GM18508 (cell line): ENCODE measurements around the gene LRBA.
"Not testable (repeated sequence)": the region's sequence is repeated elsewhere in the genome, so short reads cannot be mapped to it uniquely, and the experiment has no call there.

Source experiments
- ATAC-seq: cut with Tn5 transposase; IDR thresholded peaks from one replicate; pipeline ENCODE4 v1.9.1; 2021; ENCODE audit warnings: moderate number of reproducible peaks; ENCODE audit not compliant: insufficient read depth, unreplicated experiment

Gene LRBA

GRCh38 chr4:150978738-150979575 is 36.1 kb downstream of the LRBA start:
- ATAC-seq, result no peak

GRCh38 chr4:150976478-150977118 is 38.5 kb downstream of the LRBA start:
- ATAC-seq, result no peak

GRCh38 chr4:150974750-150975149 is 40.3 kb downstream of the LRBA start:
- ATAC-seq, result peak; percentile 47

DNA sequence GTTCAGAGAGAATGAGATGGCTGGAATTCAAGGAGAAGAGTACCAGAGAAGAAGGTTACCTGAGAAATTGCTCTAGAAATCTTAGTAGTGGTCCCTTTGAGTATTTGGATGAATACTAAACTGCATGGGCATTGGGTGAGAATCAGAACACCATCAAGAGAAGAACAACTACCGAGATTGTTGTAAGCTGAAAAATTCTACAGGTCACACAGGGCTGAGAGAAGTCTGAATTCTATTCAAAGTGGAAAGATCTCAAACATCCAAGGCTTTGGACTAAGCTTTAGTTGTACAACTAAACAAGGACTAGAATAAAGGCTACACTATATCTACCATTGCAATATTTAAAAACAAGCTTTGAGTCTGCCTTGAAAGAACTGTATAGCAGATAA is 40.8 kb downstream of the LRBA start:
- no peak for ATAC-seq

GRCh38 chr4:150973626-150974251 is 41.3 kb downstream of the LRBA start:
- ATAC-seq, result no peak

GRCh38 chr4:150972592-150972991 is 42.5 kb downstream of the LRBA start:
- no peak for ATAC-seq

- ATAC-seq, result no peak
Measured at GRCh38 chr4:150971901-150972300, 43.2 kb downstream of the LRBA start.

GRCh38 chr4:150970685-150971151 is 44.4 kb downstream of the LRBA start:
- peak; percentile 62 for ATAC-seq

- ATAC-seq, result no peak
Measured at GRCh38 chr4:150964754-150965153, 50.3 kb downstream of the LRBA start.

GRCh38 chr4:150963602-150964345 is 51.3 kb downstream of the LRBA start:
- not testable (repeated sequence) for ATAC-seq

- ATAC-seq, result peak; percentile 51
Measured at GRCh38 chr4:150962245-150962644, 52.8 kb downstream of the LRBA start.

DNA sequence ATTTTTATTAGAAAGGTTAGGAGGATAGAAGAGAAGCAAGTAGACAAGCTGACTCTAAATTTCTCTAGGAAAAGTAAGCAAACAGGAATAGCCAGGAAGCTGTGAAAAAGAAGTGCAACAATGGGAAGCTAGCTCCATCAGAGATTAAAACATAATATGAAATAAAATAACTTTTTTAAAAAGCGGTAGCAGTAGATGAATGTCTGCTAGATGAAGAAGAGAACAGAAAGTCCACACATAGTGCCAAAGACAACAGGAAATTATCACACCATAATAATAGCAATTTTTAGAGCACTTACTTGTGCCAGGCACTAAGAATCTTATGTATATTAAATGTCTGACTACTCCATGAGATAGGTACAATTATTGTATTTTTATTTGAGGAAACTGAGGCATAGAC is 53.5 kb downstream of the LRBA start:
- ATAC-seq, result no peak

- ATAC-seq, result no peak
Measured at GRCh38 chr4:150960818-150961217, 54.3 kb downstream of the LRBA start.

- no peak for ATAC-seq
Measured at GRCh38 chr4:150960079-150960478, 55.0 kb downstream of the LRBA start.

DNA sequence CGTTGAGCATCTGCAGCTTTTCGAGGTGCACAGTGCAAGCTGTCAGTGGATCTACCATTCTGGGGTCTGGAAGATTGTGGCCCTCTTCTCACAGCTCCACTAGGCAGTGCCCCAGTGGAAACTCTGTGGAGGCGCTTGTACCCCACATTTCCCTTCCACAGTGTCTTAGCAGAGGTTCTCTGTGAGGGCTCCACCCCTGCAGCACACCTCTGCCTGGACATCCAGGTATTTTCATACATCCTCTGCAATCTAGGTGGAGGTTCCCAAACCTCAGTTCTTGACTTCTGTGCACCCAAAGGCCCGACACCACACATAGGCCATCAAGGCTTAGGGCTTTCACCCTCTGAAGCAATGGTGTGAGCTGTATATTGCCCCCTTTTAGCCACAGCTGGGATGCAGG is 57.1 kb downstream of the LRBA start:
- ATAC-seq, result not testable (repeated sequence)

- ATAC-seq, result not testable (repeated sequence)
Measured at GRCh38 chr4:150957095-150957494, 58.0 kb downstream of the LRBA start.

GRCh38 chr4:150953916-150954315 is 61.2 kb downstream of the LRBA start:
- not testable (repeated sequence) for ATAC-seq

DNA sequence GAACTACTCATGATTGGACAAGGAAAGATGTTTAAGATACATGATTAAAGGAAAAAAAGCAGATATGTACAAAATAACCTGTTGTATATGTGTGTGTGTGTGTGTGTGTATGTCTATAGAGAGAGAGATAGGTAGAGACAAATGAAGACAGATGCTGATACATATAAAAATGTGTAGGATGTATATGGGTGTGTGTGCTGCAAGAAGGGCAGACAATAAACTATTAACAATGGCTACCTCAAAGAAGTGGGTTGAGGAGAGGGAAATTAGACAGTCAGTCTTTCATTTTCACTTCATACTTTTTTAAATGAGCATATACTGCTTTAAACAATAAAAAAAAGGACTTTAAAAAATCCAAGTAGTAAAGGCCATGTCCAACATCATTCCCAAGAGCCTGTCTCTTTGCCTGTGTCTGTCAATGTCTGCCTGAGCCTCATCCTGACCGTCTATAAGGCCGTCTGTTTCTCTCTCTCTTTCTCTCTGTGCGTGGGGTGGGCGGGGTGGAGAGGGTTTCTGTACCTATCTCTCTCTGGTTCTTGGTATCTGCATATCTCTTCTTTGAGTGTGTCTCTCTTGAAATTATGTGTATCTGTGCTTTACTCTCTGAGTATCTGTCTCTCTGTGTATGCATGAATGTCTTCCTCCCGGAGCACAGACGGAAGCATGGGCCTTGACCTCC is 62.8 kb downstream of the LRBA start:
- ATAC-seq, result no peak

- ATAC-seq, result peak; percentile 80
Measured at GRCh38 chr4:150950657-150951288, 64.3 kb downstream of the LRBA start.
